ENCODE data around the gene TFAP2B. TPM values are rescaled to one million over a fixed set of nuclear protein-coding genes. Genes with fewer than 3 reads are reported as not detected.

The TFAP2B gene
- total RNA-seq, 1 donor from 2014 or later = not detected

GRCh38 chr6:50840811-50841192 lies 22.1 kb downstream of the TFAP2B start:
- Histone ChIP-seq H3K4me3 (no peak overlapping the region), H2AFZ (replicated peaks) (no peak overlapping the region), H3K79me2 (ENCODE audit: low read depth) (no peaks in the 10 kb centered on the region), H3F3A (ENCODE audit: low read depth) (peaks cover 21% of the 10 kb centered on the region), H3K27me3 (peaks cover 100% of the 10 kb centered on the region), H4K20me1 (ENCODE audit: low read depth) (peaks cover 97% of the 10 kb centered on the region), H3K36me3 (no peaks in the 10 kb centered on the region), H3K27ac (no peak overlapping the region), H3K9me3 (ENCODE audit: low read depth) (no peaks in the 10 kb centered on the region), H3K9ac (no peak overlapping the region), H3K4me2 (no peak overlapping the region), H3K4me1 (peaks cover 24% of the 10 kb centered on the region)
- Mint-ChIP-seq H3K27me3 (ENCODE audit: insufficient read depth, low read depth) (peaks cover 93% of the 10 kb centered on the region), H3K4me1 (peaks cover 33% of the 10 kb centered on the region), H3K4me3 (no peak overlapping the region), H3K9me3 (no peaks in the 10 kb centered on the region), H3K36me3 (no peaks in the 10 kb centered on the region), H3K27ac (no peak overlapping the region)
- peak; percentile 72 for DNase-seq (ENCODE audit: low spot score)
- TF ChIP-seq EZH2 (IDR thresholded peaks at IDR 0.05) (peak; percentile 99), EZH2phosphoT487 (IDR thresholded peaks at IDR 0.05) (peak; percentile 97), CTCF (IDR thresholded peaks at IDR 0.05) (peak; percentile 15)

GRCh38 chr6:50842446-50842845 lies 23.8 kb downstream of the TFAP2B start:
- Mint-ChIP-seq H3K4me1 (peaks cover 32% of the 10 kb centered on the region), H3K36me3 (no peaks in the 10 kb centered on the region), H3K4me3 (no peak overlapping the region), H3K27ac (no peak overlapping the region), H3K9me3 (no peaks in the 10 kb centered on the region), H3K27me3 (ENCODE audit: insufficient read depth, low read depth) (peaks cover 96% of the 10 kb centered on the region)
- Histone ChIP-seq H3K4me1 (peaks cover 28% of the 10 kb centered on the region), H4K20me1 (ENCODE audit: low read depth) (peaks cover 98% of the 10 kb centered on the region), H3K9ac (no peak overlapping the region), H3F3A (ENCODE audit: low read depth) (peaks cover 29% of the 10 kb centered on the region), H3K27me3 (peaks cover 100% of the 10 kb centered on the region), H3K27ac (no peak overlapping the region), H3K4me3 (no peak overlapping the region), H3K4me2 (peak overlapping the region; percentile 28), H3K36me3 (no peaks in the 10 kb centered on the region), H3K9me3 (ENCODE audit: low read depth) (no peaks in the 10 kb centered on the region), H3K79me2 (ENCODE audit: low read depth) (no peaks in the 10 kb centered on the region), H2AFZ (replicated peaks) (no peak overlapping the region)
- no peak for TF ChIP-seq CTCF (IDR thresholded peaks at IDR 0.05)
- TF ChIP-seq EZH2 (IDR thresholded peaks at IDR 0.05) = peak; percentile 68
- no peak for TF ChIP-seq EZH2phosphoT487 (IDR thresholded peaks at IDR 0.05)
- DNase-seq (ENCODE audit: low spot score) = no peak

- Mint-ChIP-seq H3K4me3 (peak overlapping the region; percentile 66), H3K27me3 (ENCODE audit: insufficient read depth, low read depth) (peaks cover 96% of the 10 kb centered on the region), H3K36me3 (no peaks in the 10 kb centered on the region), H3K4me1 (peaks cover 35% of the 10 kb centered on the region), H3K27ac (no peak overlapping the region), H3K9me3 (peaks cover 2% of the 10 kb centered on the region)
- Histone ChIP-seq H3K27me3 (peaks cover 100% of the 10 kb centered on the region), H3K9ac (no peak overlapping the region), H3K4me3 (no peak overlapping the region), H3F3A (ENCODE audit: low read depth) (peaks cover 29% of the 10 kb centered on the region), H3K79me2 (ENCODE audit: low read depth) (no peaks in the 10 kb centered on the region), H2AFZ (replicated peaks) (no peak overlapping the region), H3K9me3 (ENCODE audit: low read depth) (no peaks in the 10 kb centered on the region), H3K4me1 (peaks cover 28% of the 10 kb centered on the region), H4K20me1 (ENCODE audit: low read depth) (peaks cover 99% of the 10 kb centered on the region), H3K4me2 (peak overlapping the region; percentile 28), H3K27ac (no peak overlapping the region), H3K36me3 (no peaks in the 10 kb centered on the region)
- peak; percentile 89 for TF ChIP-seq EZH2 (IDR thresholded peaks at IDR 0.05)
- peak; percentile 88 for TF ChIP-seq EZH2phosphoT487 (IDR thresholded peaks at IDR 0.05)
- TF ChIP-seq CTCF (IDR thresholded peaks at IDR 0.05) = no peak
- DNase-seq (ENCODE audit: low spot score) = peak; percentile 65
Observed at GRCh38 chr6:50842861-50843384, 24.3 kb downstream of the TFAP2B start.

Data from neural progenitor cell (in vitro differentiated cells).